CD4-positive, alpha-beta T cell treated with Interleukin-21 for 1 hour (primary cell): ENCODE measurements around the gene TESK2.
"Not testable (repeated sequence)": the region's sequence is repeated elsewhere in the genome, so short reads cannot be mapped to it uniquely, and the experiment has no call there.

ENCODE experiments used
- DNase-seq: peaks from one replicate; pipeline ENCODE4 v3.0.0-alpha.2; 2020

TESK2 gene, protein sequence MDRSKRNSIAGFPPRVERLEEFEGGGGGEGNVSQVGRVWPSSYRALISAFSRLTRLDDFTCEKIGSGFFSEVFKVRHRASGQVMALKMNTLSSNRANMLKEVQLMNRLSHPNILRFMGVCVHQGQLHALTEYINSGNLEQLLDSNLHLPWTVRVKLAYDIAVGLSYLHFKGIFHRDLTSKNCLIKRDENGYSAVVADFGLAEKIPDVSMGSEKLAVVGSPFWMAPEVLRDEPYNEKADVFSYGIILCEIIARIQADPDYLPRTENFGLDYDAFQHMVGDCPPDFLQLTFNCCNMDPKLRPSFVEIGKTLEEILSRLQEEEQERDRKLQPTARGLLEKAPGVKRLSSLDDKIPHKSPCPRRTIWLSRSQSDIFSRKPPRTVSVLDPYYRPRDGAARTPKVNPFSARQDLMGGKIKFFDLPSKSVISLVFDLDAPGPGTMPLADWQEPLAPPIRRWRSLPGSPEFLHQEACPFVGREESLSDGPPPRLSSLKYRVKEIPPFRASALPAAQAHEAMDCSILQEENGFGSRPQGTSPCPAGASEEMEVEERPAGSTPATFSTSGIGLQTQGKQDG

GRCh38 chr1:45490626-45491486, at the start of gene TESK2:
TESK2 (minus strand) TSS chr1:45491163; CDS start chr1:45457785, 33,378 bp downstream.
- DNase-seq = peak; percentile 100

DNA sequence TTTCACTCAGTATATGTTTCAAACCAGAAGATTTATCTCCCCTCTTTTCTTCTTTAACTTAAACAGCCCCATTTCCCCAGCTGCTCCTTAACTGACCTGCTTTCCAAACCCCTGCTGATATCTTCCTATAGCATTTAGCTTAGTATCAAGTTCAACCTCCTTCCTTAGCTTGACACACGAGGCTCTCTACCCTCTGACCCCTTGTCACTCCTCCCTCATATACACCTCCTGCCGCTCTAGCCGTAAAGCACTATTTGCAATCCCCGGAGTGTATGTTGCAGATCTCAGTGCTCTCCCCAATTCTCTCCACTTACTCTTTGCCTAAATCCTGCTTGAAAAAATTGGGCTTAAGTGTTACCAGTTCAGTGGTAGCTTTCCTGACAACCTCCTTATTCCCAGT, 45.9 kb upstream of the TESK2 start:
- DNase-seq = no peak

DNA sequence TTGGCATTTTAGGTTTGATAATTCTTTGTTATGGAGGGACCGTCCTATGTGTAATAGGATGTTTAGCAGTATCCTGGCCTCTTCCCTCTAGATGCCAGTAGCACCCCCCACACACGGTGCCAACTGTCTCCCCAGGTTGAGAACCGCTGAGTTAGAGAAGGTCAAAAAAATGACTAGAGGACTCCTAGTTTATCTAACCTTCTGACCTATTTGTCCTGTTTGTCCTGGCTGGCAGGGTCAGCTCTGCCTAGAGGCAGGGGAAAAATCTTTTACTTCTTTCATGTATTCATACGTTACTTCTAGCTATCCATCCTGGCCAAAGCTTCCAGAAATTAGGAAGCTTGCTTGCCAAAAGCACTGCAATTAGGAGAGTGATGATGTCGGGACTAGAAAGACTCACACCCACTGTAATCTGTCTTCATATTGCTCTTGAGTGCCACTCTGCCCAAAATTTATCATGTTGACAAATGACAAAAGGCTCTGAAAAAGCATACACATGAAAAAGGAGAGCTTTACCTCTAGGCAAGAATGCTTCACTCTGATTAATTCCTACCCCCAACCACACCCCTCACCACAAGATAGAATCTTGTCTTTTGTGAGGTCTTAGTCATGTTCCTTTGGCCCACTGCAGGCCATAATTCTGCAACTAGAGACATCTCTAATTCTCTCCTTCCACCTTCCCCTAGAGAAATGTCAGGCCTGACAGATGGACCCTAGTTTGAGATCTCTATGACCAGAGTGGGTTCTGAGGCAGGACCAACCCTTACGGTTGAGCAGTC, 45.2 kb upstream of the TESK2 start:
- no peak for DNase-seq

DNA sequence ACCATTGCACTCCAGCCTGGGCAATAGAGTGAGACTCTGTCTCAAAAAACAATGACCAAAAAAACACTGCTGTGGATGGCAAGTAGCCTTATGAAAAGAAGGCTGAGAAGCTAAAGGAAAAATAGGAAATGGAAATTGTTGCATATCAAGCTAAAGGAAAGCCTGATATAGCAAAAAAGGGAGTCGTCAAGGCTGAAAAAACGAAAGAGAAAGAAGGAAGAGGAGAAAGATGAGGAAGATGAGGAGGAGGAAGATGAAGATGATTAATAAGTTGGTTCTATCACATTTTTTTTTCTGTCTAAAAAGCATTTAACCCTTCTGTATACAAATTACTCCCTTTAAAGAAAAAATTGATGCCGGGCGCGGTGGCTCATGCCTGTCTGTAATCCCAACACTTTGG, 40.9 kb upstream of the TESK2 start:
- no peak for DNase-seq

GRCh38 chr1:45530632-45531135, 39.7 kb upstream of the TESK2 start:
- DNase-seq = no peak

DNA sequence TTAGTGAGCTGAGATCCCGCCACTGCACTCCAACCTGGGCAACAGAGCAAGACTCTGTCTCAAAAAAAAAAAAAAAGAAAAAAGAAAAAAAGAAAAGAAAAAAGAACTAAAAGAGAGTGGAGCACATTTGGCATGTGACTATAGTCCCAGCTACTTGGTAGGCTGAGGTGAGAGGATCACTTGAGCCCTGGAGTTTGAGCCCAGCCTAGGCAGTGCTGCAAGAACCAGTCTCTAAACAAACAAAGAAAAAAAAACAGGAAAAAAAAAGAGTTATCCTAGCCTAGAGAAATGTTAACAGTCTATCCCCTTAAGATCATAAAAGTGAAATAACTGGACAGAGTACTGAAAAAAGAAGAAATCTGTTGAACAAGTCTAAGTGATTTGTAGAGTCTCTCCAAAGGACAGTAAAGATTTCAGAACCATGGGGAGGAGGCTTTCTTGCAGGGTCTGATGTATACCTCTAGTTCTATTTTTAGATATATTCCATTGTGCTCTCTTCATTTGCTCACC, 35.2 kb upstream of the TESK2 start:
- no peak for DNase-seq

DNA sequence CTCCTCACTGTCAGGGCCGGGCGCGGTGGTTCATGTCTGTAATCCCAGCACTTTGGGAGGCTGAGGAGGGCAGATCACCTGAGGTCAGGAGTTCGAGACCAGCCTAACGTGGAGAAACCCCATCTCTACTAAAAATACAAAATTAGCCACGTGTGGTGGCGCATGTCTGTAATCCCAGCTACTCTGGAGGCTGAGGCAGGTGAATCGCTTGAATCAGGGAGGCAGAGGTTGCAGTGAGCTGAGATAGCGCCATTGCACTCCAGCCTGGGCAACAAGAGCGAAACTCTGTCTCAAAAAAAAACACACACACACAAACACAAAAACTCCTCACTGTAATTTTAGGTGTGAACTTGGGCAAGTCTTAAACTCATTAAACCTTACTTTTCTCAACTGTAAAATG, 33.0 kb upstream of the TESK2 start:
- not testable (repeated sequence) for DNase-seq

DNA sequence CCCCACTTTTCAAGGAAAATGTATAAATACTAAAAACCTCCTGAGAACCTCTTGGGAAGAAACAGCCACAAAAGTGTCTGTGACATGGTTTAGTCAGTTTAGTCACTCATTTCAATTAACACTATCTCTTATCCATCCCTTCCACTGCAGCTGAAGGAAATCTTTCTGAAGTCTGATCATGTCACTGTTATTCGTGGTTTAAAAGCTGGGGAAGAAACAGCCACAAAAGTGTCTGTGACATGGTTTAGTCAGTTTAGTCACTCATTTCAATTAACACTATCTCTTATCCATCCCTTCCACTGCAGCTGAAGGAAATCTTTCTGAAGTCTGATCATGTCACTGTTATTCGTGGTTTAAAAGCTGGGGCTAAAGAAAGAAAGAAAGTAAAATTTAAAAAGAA, 32.6 kb upstream of the TESK2 start:
- not testable (repeated sequence) for DNase-seq

GRCh38 chr1:45522324-45523104, 31.6 kb upstream of the TESK2 start:
- DNase-seq = no peak

GRCh38 chr1:45521413-45522323, 30.7 kb upstream of the TESK2 start, which contains the start of gene PRDX1:
PRDX1 (minus strand) TSS chr1:45521884; CDS start chr1:45519043, 2,841 bp downstream.
- peak; percentile 97 for DNase-seq

DNA sequence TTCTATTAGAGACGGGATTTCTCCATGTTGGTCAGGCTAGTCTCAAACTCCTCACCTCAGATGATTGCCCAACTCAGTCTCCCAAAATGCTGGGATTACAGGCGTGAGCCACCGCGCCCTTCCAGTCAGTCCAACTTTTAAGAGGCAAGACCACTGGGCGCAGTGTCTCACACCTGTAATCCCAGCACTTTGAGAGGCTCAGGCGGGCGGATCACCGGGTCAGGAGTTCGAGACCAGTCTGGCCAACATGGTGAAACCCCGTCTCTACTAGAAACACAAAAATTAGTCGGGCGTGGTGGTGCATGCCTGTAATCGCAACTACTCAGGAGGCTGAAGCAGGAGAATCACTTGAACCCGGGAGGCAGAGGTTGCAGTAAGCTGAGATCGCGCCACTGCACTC, 28.8 kb upstream of the TESK2 start:
- DNase-seq = not testable (repeated sequence)

DNA sequence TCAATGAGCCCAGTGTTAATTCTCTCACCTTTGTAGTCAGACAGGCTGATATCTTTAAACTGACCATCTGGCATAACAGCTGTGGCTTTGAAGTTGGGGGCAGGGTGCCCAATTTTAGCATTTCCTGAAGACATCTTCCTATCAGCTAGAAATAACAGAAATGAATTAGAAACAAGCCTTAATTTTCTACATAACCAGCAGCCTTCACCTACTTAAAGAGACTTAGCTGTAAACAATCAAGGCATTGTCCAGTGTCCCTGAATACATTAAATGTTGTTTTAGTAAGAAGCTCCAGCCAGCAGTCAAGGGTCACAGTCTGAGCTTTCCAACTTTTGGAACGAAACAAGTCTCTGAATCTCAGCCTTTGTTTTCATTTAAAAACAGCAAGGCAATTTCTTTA, 27.9 kb upstream of the TESK2 start:
- no peak for DNase-seq

- not testable (repeated sequence) for DNase-seq
Measured at GRCh38 chr1:45518366-45518765, 27.4 kb upstream of the TESK2 start.

DNA sequence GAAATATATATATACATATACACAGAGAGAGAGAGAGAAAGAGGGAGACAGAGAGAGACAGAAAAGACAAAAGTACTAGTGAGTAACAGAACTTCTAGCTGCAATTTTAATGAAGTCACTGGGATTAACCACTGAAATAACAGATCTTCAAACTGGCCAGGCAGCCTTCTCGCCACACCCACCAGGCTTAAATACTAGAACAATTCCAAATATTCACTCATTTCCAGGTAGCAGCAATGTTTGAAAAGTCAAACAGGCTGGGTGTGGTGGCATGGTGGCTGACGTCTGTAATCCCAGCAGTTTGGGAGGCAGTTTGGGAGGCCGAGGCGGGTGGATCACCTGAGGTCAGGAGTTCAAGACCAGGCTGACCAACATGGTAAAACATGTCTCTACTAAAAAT, 25.5 kb upstream of the TESK2 start:
- DNase-seq = no peak

DNA sequence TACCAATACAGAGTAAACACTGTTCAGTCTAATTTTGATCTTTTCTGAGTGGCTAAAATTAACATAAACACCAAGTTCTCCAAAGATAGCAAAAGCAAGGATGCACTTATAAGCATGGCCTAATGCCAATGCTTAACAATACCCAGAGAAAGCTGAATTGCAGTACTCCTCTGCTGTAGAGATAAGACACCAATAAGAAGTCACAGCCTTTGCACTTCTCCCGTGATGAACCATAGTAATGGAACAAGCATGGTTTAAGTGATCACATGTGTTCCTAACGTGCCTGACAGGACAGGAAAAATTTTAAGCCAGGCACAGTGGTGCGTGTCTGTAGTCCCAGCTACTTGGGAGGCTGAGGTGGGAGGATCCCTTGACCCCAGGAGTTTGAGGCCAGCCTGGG, 25.1 kb upstream of the TESK2 start:
- DNase-seq = no peak

- DNase-seq = not testable (repeated sequence)
Measured at GRCh38 chr1:45513532-45514260, 22.7 kb upstream of the TESK2 start.

DNA sequence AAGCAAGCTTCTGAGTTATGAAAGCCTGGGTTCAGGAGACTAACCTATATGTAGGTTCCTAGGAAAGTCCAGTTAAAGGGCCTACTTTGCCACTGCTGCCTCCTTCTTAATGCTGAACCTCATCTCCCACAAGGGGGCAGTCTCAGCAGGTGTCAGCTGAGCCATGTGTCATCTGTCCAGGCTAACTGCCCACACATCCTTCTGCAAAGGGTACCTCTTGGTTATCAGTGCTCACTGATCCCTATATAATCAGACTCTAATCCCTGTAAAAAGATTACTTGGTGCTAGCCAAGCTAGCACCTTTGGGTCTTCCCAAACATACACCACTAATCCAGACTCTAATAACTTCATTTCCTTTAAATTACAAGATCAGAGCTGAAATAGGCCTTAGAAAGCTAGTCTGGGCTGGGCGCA, 21.7 kb upstream of the TESK2 start:
- DNase-seq = peak; percentile 66

- no peak for DNase-seq
Measured at GRCh38 chr1:45510972-45511527, 20.1 kb upstream of the TESK2 start.
